Endothelial cell of umbilical vein (primary cell): ENCODE data around the gene PRMT7. TPM values are rescaled to one million over a fixed set of nuclear protein-coding genes. Genes with fewer than 3 reads are reported as not detected.

Source experiments
- BruUV-seq: library from RNA; stranded (reverse); fragments of 400-500 nt; replicated peaks from 2 replicates; lab custom pipeline; 2021; lab: Mats Ljungman, UMichigan
- CTCF ChIA-PET: fragments of 300-600, 350-600 bp; sonication (Branson Sonifier 250); formaldehyde crosslinking; loops from one replicate; lab custom pipeline; 2021; ENCODE audit warnings: antibody characterized with exemption, inconsistent platforms; lab: Charles Lee
- POLR2A ChIA-PET: fragments of 300-600, 350-600 bp; sonication (Branson Sonifier 250); formaldehyde crosslinking; loops from one replicate; lab custom pipeline; 2021; ENCODE audit warnings: antibody characterized with exemption, inconsistent platforms; lab: Charles Lee
- DNase-seq: peaks from one replicate; pipeline ENCODE4 v3.0.0-alpha.2; 2011; ENCODE audit warnings: low read depth, low spot score
- FAIRE-seq: peaks from 2 replicates; lab custom pipeline; 2011; peaks lifted over from hg19 to GRCh38; lab: Jason Lieb, UNC
- H2AFZ ChIP-seq: 2 replicates; pipeline ENCODE4 v1.6.0; 2012; ENCODE audit warnings: low read depth, low read length, control low read depth, inconsistent platforms
- H3K27ac ChIP-seq: 2 replicates; pipeline ENCODE4 v1.5.1; 2011; ENCODE audit warnings: low read depth, mild to moderate bottlenecking, control low read depth, low read length, moderate library complexity; ENCODE audit not compliant: insufficient read depth
- H3K27me3 ChIP-seq, 2 experiments: 2 replicates each; pipeline versions ENCODE4 v1.6.0 to v1.6.1; 2011; ENCODE audit warnings: low read length in 2 of 2, mixed read lengths in 1 of 2; ENCODE audit not compliant: control insufficient read depth in 2 of 2, insufficient read depth in 2 of 2
- H3K36me3 ChIP-seq, 2 experiments: 2 replicates in 1 of 2; 3 replicates in 1 of 2; pipeline ENCODE4 v1.5.1; 2011; ENCODE audit warnings: low read length in 2 of 2, mild to moderate bottlenecking in 1 of 2, moderate library complexity in 1 of 2; ENCODE audit not compliant: control insufficient read depth in 2 of 2, insufficient read depth in 2 of 2; ENCODE audit errors: extremely low read depth in 1 of 2
- H3K4me1 ChIP-seq: 3 replicates; pipeline ENCODE4 v1.5.1; 2011; ENCODE audit warnings: mild to moderate bottlenecking, low read length; ENCODE audit not compliant: control insufficient read depth, insufficient read depth; ENCODE audit errors: extremely low read depth
- H3K4me2 ChIP-seq: 2 replicates; pipeline ENCODE4 v1.6.1; 2011; ENCODE audit warnings: low read length, control low read depth, mixed read lengths; ENCODE audit not compliant: insufficient read depth
- H3K4me3 ChIP-seq, 3 experiments: fragments of 200-600 bp in 1 of 3; sonication (generic), shearing (Covaris generic) in 1 of 3; replicated peaks in 1 of 3; 2 replicates each; pipeline ENCODE4 v1.5.1; 2011 to 2016; ENCODE audit warnings: control low read depth in 3 of 3, low read length in 3 of 3, mild to moderate bottlenecking in 2 of 3, inconsistent platforms in 1 of 3, low read depth in 1 of 3, moderate library complexity in 1 of 3; ENCODE audit not compliant: insufficient read depth in 1 of 3
- H3K79me2 ChIP-seq: 2 replicates; pipeline ENCODE4 v1.6.0; 2012; ENCODE audit warnings: low read length, inconsistent platforms; ENCODE audit not compliant: control insufficient read depth, insufficient read depth
- H3K9ac ChIP-seq: replicated peaks from 2 replicates; pipeline ENCODE3; 2011; ENCODE audit warnings: low read length, control low read depth; ENCODE audit not compliant: insufficient read depth; ENCODE audit errors: extremely low read depth
- H3K9me1 ChIP-seq: replicated peaks from 3 replicates; pipeline ENCODE4 v1.6.0; 2011; ENCODE audit warnings: mild to moderate bottlenecking, low read length; ENCODE audit not compliant: control insufficient read depth, insufficient read depth; ENCODE audit errors: extremely low read depth
- H3K9me3 ChIP-seq: replicated peaks from 2 replicates; pipeline ENCODE4 v1.5.1; 2012; ENCODE audit warnings: low read length, inconsistent platforms; ENCODE audit not compliant: control insufficient read depth, insufficient read depth
- H4K20me1 ChIP-seq: replicated peaks from 2 replicates; pipeline ENCODE3; 2011; ENCODE audit warnings: mild to moderate bottlenecking, low read length; ENCODE audit not compliant: control insufficient read depth, insufficient read depth; ENCODE audit errors: extremely low read depth
- CTCF ChIP-seq, 2 donors: IDR thresholded peaks; 1 replicate in 1 of 2; 2 replicates in 1 of 2; pipeline ENCODE4 v1.5.1; 2011; ENCODE audit warnings: low read length in 2 of 2, mild to moderate bottlenecking in 2 of 2, moderate library complexity in 2 of 2, control low read depth in 1 of 2, inconsistent platforms in 1 of 2, low read depth in 1 of 2; ENCODE audit not compliant: insufficient read depth in 1 of 2; ENCODE audit errors: extremely low read depth in 1 of 2
- EZH2 ChIP-seq: IDR thresholded peaks from 2 replicates; pipeline ENCODE4 v1.6.1; 2012; ENCODE audit warnings: borderline replicate concordance, low read depth, mild to moderate bottlenecking, moderate library complexity, low read length, inconsistent platforms; ENCODE audit not compliant: severe bottlenecking
- FOS ChIP-seq: IDR thresholded peaks from 2 replicates; pipeline ENCODE4 v1.6.1; 2011; ENCODE audit warnings: mild to moderate bottlenecking, low read length, moderate library complexity, borderline replicate concordance; ENCODE audit not compliant: insufficient read depth
- GATA2 ChIP-seq: IDR thresholded peaks from 2 replicates; pipeline ENCODE4 v1.7.0; 2011; ENCODE audit warnings: low read depth, mild to moderate bottlenecking, moderate library complexity, mixed read lengths, low read length; ENCODE audit not compliant: insufficient read length, insufficient read depth
- JUN ChIP-seq: IDR thresholded peaks from 2 replicates; pipeline ENCODE4 v1.6.1; 2011; ENCODE audit warnings: borderline replicate concordance, low read depth; ENCODE audit not compliant: insufficient read length, insufficient read depth
- MAX ChIP-seq: IDR thresholded peaks from 2 replicates; pipeline ENCODE4 v1.6.1; 2011; ENCODE audit not compliant: insufficient read depth, insufficient read length
- MYC ChIP-seq: IDR thresholded peaks from one replicate; pipeline ENCODE4 v1.6.1; 2011; ENCODE audit warnings: mild to moderate bottlenecking, low read depth, low read length
- POLR2A ChIP-seq: IDR thresholded peaks from 2 replicates; pipeline ENCODE4 v1.6.1; 2012; ENCODE audit warnings: low read depth, mild to moderate bottlenecking, control low read depth, low read length
- POLR2AphosphoS5 ChIP-seq: IDR thresholded peaks from 2 replicates; pipeline ENCODE4 v1.6.1; 2012; ENCODE audit warnings: low read depth, mild to moderate bottlenecking, control low read depth, low read length, moderate library complexity; ENCODE audit not compliant: insufficient read depth
- dilution Hi-C: fragments of 300-500 bp; cut with MboI; formaldehyde crosslinking; loops from one replicate; pipeline ENCODE4 v1.15.0; 2019; ENCODE audit warnings: low sequenced_read_pairs; ENCODE audit not compliant: extremely low pct_ligation_motif_present
- intact Hi-C: fragments of 100-400 bp; cut with micrococcal nuclease; formaldehyde crosslinking; loops from one replicate; pipeline ENCODE4 v1.10.0; 2022
- polyA plus RNA-seq, 4 experiments: library from polyadenylated mRNA; depleted of rRNA in 3 of 4; stranded (reverse) in 3 of 4; unstranded in 1 of 4; fragments of >200 nt; gene quantifications; 2 replicates each; pipeline versions ENCODE4 v1.2.1 to v1.2.3, GENCODE V29; 2011 to 2012; ENCODE audit warnings: missing spikeins in 1 of 4
- total RNA-seq: library from RNA; stranded (reverse); gene quantifications from 2 replicates; pipeline ENCODE4 v1.2.3, GENCODE V29; 2021

PRMT7 gene
- total and polyA plus RNA-seq, 2 donors (not counting 3 experiments of a cell fraction or from before 2014, with no cell fraction given) = 43.4 to 57.9 TPM

GRCh38 chr16:68290450-68290849, 20.4 kb upstream of the PRMT7 start:
- H3K27ac ChIP-seq = peak overlapping the region; percentile 88
- H3K4me1 ChIP-seq = peaks cover 58% of the 10 kb centered on the region
- peaks cover 9 to 14% of the 10 kb centered on the region in 2 experiments for H3K36me3 ChIP-seq
- BruUV-seq = TSS peak; percentile 24
- peak overlapping the region; percentile 63 for H3K4me2 ChIP-seq
- peak overlapping the region; percentile 54 for H3K9ac ChIP-seq
- FAIRE-seq (no peak), DNase-seq (no peak)
- H4K20me1 ChIP-seq = no peaks in the 10 kb centered on the region
- H3K27me3 ChIP-seq = no peaks in the 10 kb centered on the region
- no peaks in the 10 kb centered on the region for H3K9me3 ChIP-seq
- dilution Hi-C loops (no loop called here), intact Hi-C loops (loop anchor here (1.0 kb wide), 1 partner anchor 20 kb away; the partner anchor contains the start of gene SLC7A6OS)
- peaks cover 40% of the 10 kb centered on the region for H3K79me2 ChIP-seq
- POLR2A ChIA-PET = interaction anchor here (0.7 to 2.9 kb wide), 6 partner anchors 8 to 33 kb away, joined by 3 to 9 read pairs (median 3); partner anchors contain the start of genes PRMT7, SLC7A6 and SLC7A6OS
- no peak overlapping the region for H2AFZ ChIP-seq
- TF ChIP-seq CTCF (IDR thresholded peaks at IDR 0.05; ENCODE audit: extremely low read depth in 1 of 2, insufficient read depth in 1 of 2, low read depth in 1 of 2, low read length in 2 of 2) (no peak), MAX (no peak), POLR2AphosphoS5 (no peak), EZH2 (no peak), POLR2A (no peak), GATA2 (no peak), MYC (no peak), JUN (no peak), FOS (no peak)
- CTCF ChIA-PET = interaction anchor here (0.7 to 10.9 kb wide), 10 partner anchors 8 to 39 kb away, joined by 3 to 120 read pairs (median 4); partner anchors contain the start of gene SLC7A6
- H3K9me1 ChIP-seq = no peaks in the 10 kb centered on the region
- H3K4me3 ChIP-seq = no peak overlapping the region
